ENCODE measurements around the gene SORBS2. TPM values are rescaled to one million over a fixed set of nuclear protein-coding genes. Genes with fewer than 3 reads are reported as not detected.

SORBS2 gene
- total and polyA plus RNA-seq, 2 of the 4 experiments (the other 2 are of a cell fraction) = 0.18 TPM; not detected in 1

- H2AK5ac ChIP-seq (ENCODE audit: low read depth, low read length) = peak overlapping the region; percentile 53; the same call in 1 of the 2 replicates
- no peak overlapping the region; the same call in 1 of the 2 replicates for H3K18ac ChIP-seq (ENCODE audit: low read depth, low read length)
- H2BK120ac ChIP-seq (ENCODE audit: low read depth, low read length) = peak overlapping the region; percentile 93
- peak overlapping the region; percentile 46; the same call in 1 of the 2 replicates for H3K4ac ChIP-seq (ENCODE audit: low read depth, low read length)
- H4K91ac ChIP-seq (ENCODE audit: insufficient read depth, low read depth, low read length) = 0 out of 2 replicates have a peak overlapping the region, but pooled peaks have one; percentile 16
- POLR2A ChIA-PET (ENCODE audit: unreplicated experiment) = no interaction called here
- H2AFZ ChIP-seq (replicated peaks; ENCODE audit: low read length, poor library complexity) = no peak overlapping the region
- H3K9me3 ChIP-seq (ENCODE audit: control insufficient read depth, insufficient read depth, low read length) = no peaks in the 10 kb centered on the region
- no peak overlapping the region for H2BK5ac ChIP-seq (ENCODE audit: low read depth, low read length, poor library complexity, severe bottlenecking)
- no peak overlapping the region for H4K5ac ChIP-seq (ENCODE audit: low read depth, low read length)
- H3K4me3 ChIP-seq (ENCODE audit: insufficient read depth, low read depth, low read length) = no peak overlapping the region
- H3K27ac ChIP-seq (ENCODE audit: insufficient read depth, low read length) = no peak overlapping the region
- H3K4me1 ChIP-seq (ENCODE audit: control insufficient read depth, insufficient read depth, low read length) = peaks cover 24% of the 10 kb centered on the region
- H4K8ac ChIP-seq (ENCODE audit: low read depth in 2 of 2, low read length in 2 of 2) = no peak overlapping the region
- TF ChIP-seq SMC3 (IDR thresholded peaks at IDR 0.05; ENCODE audit: low read depth, low read length) = no peak
- TF ChIP-seq RFX5 (IDR thresholded peaks at IDR 0.05; ENCODE audit: low read depth, low read length) = no peak
- no peak for TF ChIP-seq CTCF (conservative IDR thresholded peaks at IDR 0.05; ENCODE audit: low read depth, low read length)
- no peak for TF ChIP-seq CHD1 (IDR thresholded peaks at IDR 0.05; ENCODE audit: low read depth, low read length)
- no peak for TF ChIP-seq FOS (IDR thresholded peaks at IDR 0.05; ENCODE audit: low read depth, low read length)
- TF ChIP-seq POLR2A (IDR thresholded peaks at IDR 0.05; ENCODE audit: low read depth, low read length) = no peak
- no peak for TF ChIP-seq RCOR1 (IDR thresholded peaks at IDR 0.05; ENCODE audit: insufficient replicate concordance, low read length)
- TF ChIP-seq, protein P1, sequence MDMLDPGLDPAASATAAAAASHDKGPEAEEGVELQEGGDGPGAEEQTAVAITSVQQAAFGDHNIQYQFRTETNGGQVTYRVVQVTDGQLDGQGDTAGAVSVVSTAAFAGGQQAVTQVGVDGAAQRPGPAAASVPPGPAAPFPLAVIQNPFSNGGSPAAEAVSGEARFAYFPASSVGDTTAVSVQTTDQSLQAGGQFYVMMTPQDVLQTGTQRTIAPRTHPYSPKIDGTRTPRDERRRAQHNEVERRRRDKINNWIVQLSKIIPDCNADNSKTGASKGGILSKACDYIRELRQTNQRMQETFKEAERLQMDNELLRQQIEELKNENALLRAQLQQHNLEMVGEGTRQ (IDR thresholded peaks at IDR 0.05; ENCODE audit: low read depth, low read length) = no peak
- TF ChIP-seq NFE2L2 (IDR thresholded peaks at IDR 0.05; ENCODE audit: low read depth, low read length) = no peak
- TF ChIP-seq MXI1 (IDR thresholded peaks at IDR 0.05; ENCODE audit: borderline replicate concordance, low read depth, low read length) = no peak
- no peak for TF ChIP-seq BHLHE40 (IDR thresholded peaks at IDR 0.05; ENCODE audit: low read depth, low read length)
- TF ChIP-seq MAZ (IDR thresholded peaks at IDR 0.05; ENCODE audit: borderline replicate concordance, low read depth, low read length) = no peak
- TF ChIP-seq MAFK (IDR thresholded peaks at IDR 0.05; ENCODE audit: low read depth, low read length) = no peak
- intact Hi-C loops (cut with micrococcal nuclease) = no loop called here
- H3K56ac ChIP-seq (ENCODE audit: extremely low read depth, insufficient read depth, low read length) = no peak overlapping the region
- in situ Hi-C loops (cut with MboI; ENCODE audit: low sequenced_read_pairs) = no loop called here
- H3K14ac ChIP-seq (replicated peaks; ENCODE audit: low read depth, low read length) = no peak overlapping the region; the same call in 1 of the 2 replicates
- BruUV-seq (replicated peaks) = no TSS peak
- CTCF ChIA-PET = no interaction called here
- peaks cover 16% of the 10 kb centered on the region for H3K9me1 ChIP-seq (ENCODE audit: insufficient read depth, low read length)
- no peak for DNase-seq
- no peaks in the 10 kb centered on the region for H3K36me3 ChIP-seq (ENCODE audit: control insufficient read depth, insufficient read depth, low read length)
- H4K20me1 ChIP-seq (ENCODE audit: insufficient read depth, low read length) = no peaks in the 10 kb centered on the region
- H3K79me1 ChIP-seq (ENCODE audit: low read depth in 1 of 2, low read length in 2 of 2) = no peaks in the 10 kb centered on the region
- dilution Hi-C loops (cut with HindIII; ENCODE audit: low sequenced_read_pairs, unreplicated experiment) = no loop called here
- no peak overlapping the region for H3K4me2 ChIP-seq (ENCODE audit: low read depth, low read length)
- H3K23ac ChIP-seq (ENCODE audit: low read depth, low read length) = no peak overlapping the region
- H3K9ac ChIP-seq (ENCODE audit: low read depth, low read length) = no peak overlapping the region
- 86% methylated on average over 1 of the region's 6 CpGs; no CpG with 5 or more reads in 1 of the 2 experiments for WGBS, 2 experiments (ENCODE audit: extremely low coverage in 2 of 2, insufficient read length in 1 of 2)
- H2BK20ac ChIP-seq (ENCODE audit: low read depth, low read length) = peak overlapping the region; percentile 42; the same call in 1 of the 2 replicates
- H2AK9ac ChIP-seq (replicated peaks; ENCODE audit: low read depth, low read length, poor library complexity) = no peak overlapping the region
- ATAC-seq (ENCODE audit: low read depth) = no peak
- peak overlapping the region; percentile 20; the same call in 2 of the 3 replicates for H2BK15ac ChIP-seq (ENCODE audit: low read depth, low read length)
- no peaks in the 10 kb centered on the region for H3K27me3 ChIP-seq (ENCODE audit: control insufficient read depth, insufficient read depth, low read length)
These were observed 29.0 kb upstream of the SORBS2 start for GRCh38 chr4:185840953-185841352.

Data from IMR-90 (cell line).